IPS DF 19.7 (cell line): ENCODE data around the gene EEPD1.
"Not testable (repeated sequence)": the region's sequence is repeated elsewhere in the genome, so short reads cannot be mapped to it uniquely, and the experiment has no call there.

Source experiments
- DNase-seq: peaks from one replicate; pipeline ENCODE4 v3.0.0-alpha.2; 2013; ENCODE audit warnings: low read depth, low spot score

Gene EEPD1

GRCh38 chr7:36317276-36317675, 164.2 kb downstream of the EEPD1 start:
- DNase-seq: no peak

GRCh38 chr7:36318116-36318515, 165.1 kb downstream of the EEPD1 start:
- no peak for DNase-seq

- DNase-seq: not testable (repeated sequence)
Observed at GRCh38 chr7:36321284-36321683, 168.2 kb downstream of the EEPD1 start.

GRCh38 chr7:36336390-36336789, 183.3 kb downstream of the EEPD1 start:
- DNase-seq: no peak

- no peak for DNase-seq
Observed at GRCh38 chr7:36338256-36338655, 185.2 kb downstream of the EEPD1 start.

- DNase-seq: no peak
Observed at GRCh38 chr7:36343548-36343947, 190.5 kb downstream of the EEPD1 start.

- DNase-seq: no peak
Observed at GRCh38 chr7:36344622-36345021, 191.6 kb downstream of the EEPD1 start.

GRCh38 chr7:36346260-36346831, 193.3 kb downstream of the EEPD1 start:
- DNase-seq: no peak

GRCh38 chr7:36348256-36348655, 195.2 kb downstream of the EEPD1 start:
- DNase-seq: no peak

- DNase-seq: no peak
Observed at GRCh38 chr7:36348771-36349170, 195.7 kb downstream of the EEPD1 start.

GRCh38 chr7:36349626-36350025, 196.6 kb downstream of the EEPD1 start:
- no peak for DNase-seq
